GM12801 (cell line): ENCODE data around the gene GNG2.

Experiments used
- CTCF ChIP-seq: IDR thresholded peaks from one replicate; pipeline ENCODE4 v1.5.1; 2011; ENCODE audit warnings: control low read depth; ENCODE audit not compliant: insufficient read length; ENCODE audit errors: extremely low read depth

Gene GNG2

GRCh38 chr14:51894250-51894649 is 33.8 kb downstream of the GNG2 start:
- no peak for TF ChIP-seq CTCF

GRCh38 chr14:51895375-51895774 is 35.0 kb downstream of the GNG2 start:
- no peak for TF ChIP-seq CTCF

GRCh38 chr14:51897791-51898355 is 37.5 kb downstream of the GNG2 start:
- TF ChIP-seq CTCF, result no peak

- no peak for TF ChIP-seq CTCF
Observed at GRCh38 chr14:51901475-51902024, 41.1 kb downstream of the GNG2 start.

GRCh38 chr14:51908086-51908485 is 47.7 kb downstream of the GNG2 start:
- TF ChIP-seq CTCF, result no peak

- TF ChIP-seq CTCF, result no peak
Observed at GRCh38 chr14:51912112-51912786, 51.8 kb downstream of the GNG2 start.

- TF ChIP-seq CTCF, result no peak
Observed at GRCh38 chr14:51914310-51914709, 53.9 kb downstream of the GNG2 start.
